ENCODE data around the gene IFT74.

Gene IFT74

DNA sequence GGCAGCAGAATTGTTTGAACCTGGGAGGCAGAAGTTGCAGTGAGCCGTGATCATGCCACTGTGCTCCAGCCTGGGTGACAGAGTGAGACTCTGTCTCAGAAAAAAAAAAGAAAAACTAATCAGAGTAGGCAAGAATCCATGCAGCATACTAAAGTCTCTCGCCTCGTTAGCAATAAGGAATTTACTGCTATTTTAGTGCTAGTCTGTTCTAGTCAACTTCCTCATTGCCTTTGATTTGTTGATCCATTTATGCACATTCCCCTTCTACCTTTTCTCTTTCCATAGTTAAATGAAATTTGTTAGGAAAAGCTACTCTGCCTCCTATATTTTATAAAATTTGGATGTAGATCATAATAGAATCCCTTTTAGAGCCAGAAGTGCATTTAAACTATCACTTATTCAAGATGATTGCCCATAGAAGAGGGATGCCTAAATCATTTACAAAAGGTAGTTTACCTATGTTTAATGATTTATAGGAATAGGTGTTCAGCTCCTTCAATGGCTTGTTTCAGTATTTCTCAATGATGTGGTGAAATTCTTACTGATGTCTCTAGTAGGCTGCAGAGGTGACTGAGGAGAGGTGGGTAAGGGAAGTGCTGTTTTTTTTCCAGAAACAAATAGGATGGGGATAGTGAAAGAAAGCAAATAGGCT, 47.3 kb downstream of the IFT74 start (continued):
- TF ChIP-seq, protein P1, sequence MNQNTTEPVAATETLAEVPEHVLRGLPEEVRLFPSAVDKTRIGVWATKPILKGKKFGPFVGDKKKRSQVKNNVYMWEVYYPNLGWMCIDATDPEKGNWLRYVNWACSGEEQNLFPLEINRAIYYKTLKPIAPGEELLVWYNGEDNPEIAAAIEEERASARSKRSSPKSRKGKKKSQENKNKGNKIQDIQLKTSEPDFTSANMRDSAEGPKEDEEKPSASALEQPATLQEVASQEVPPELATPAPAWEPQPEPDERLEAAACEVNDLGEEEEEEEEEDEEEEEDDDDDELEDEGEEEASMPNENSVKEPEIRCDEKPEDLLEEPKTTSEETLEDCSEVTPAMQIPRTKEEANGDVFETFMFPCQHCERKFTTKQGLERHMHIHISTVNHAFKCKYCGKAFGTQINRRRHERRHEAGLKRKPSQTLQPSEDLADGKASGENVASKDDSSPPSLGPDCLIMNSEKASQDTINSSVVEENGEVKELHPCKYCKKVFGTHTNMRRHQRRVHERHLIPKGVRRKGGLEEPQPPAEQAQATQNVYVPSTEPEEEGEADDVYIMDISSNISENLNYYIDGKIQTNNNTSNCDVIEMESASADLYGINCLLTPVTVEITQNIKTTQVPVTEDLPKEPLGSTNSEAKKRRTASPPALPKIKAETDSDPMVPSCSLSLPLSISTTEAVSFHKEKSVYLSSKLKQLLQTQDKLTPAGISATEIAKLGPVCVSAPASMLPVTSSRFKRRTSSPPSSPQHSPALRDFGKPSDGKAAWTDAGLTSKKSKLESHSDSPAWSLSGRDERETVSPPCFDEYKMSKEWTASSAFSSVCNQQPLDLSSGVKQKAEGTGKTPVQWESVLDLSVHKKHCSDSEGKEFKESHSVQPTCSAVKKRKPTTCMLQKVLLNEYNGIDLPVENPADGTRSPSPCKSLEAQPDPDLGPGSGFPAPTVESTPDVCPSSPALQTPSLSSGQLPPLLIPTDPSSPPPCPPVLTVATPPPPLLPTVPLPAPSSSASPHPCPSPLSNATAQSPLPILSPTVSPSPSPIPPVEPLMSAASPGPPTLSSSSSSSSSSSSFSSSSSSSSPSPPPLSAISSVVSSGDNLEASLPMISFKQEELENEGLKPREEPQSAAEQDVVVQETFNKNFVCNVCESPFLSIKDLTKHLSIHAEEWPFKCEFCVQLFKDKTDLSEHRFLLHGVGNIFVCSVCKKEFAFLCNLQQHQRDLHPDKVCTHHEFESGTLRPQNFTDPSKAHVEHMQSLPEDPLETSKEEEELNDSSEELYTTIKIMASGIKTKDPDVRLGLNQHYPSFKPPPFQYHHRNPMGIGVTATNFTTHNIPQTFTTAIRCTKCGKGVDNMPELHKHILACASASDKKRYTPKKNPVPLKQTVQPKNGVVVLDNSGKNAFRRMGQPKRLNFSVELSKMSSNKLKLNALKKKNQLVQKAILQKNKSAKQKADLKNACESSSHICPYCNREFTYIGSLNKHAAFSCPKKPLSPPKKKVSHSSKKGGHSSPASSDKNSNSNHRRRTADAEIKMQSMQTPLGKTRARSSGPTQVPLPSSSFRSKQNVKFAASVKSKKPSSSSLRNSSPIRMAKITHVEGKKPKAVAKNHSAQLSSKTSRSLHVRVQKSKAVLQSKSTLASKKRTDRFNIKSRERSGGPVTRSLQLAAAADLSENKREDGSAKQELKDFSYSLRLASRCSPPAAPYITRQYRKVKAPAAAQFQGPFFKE (tag by site-specific recombination; IDR thresholded peaks at IDR 0.05; ENCODE audit: borderline replicate concordance) = no peak
- no peak for TF ChIP-seq ZNF747 (tag by site-specific recombination; IDR thresholded peaks at IDR 0.05)
- no peak for TF ChIP-seq ZNF473 (tag by site-specific recombination; IDR thresholded peaks at IDR 0.05)

GRCh38 chr9:27005491-27005890, 49.3 kb downstream of the IFT74 start, which contains the start of gene LRRC19:
Gene LRRC19, minus strand, starts transcription at chr9:27005672. Its CDS starts 5,978 bp downstream, at chr9:26999694.
- Histone ChIP-seq H3K4me1 (ENCODE audit: control insufficient read depth, insufficient read depth, low read length) (no peaks in the 10 kb centered on the region), H3K4me3 (ENCODE audit: low read depth, low read length) (no peak within 1 kb of the TSS), H3K9me3 (ENCODE audit: control insufficient read depth, insufficient read depth, low read depth, low read length) (no peaks in the 10 kb centered on the region), H3K27ac (ENCODE audit: extremely low read depth, low read depth, low read length) (no peak within 1 kb of the TSS), H3K36me3 (ENCODE audit: control insufficient read depth in 2 of 2, insufficient read depth in 1 of 2, low read length in 2 of 2) (peaks cover 0 to 3% of the 10 kb centered on the region in 2 experiments; a peak in 1 of 3 replicates)
- ChIA-PET CTCF (no interaction called here), POLR2A (no interaction called here)
- no peak for TF ChIP-seq ZNF626 (tag by site-specific recombination; IDR thresholded peaks at IDR 0.05)
- TF ChIP-seq ZNF558 (tag by site-specific recombination; IDR thresholded peaks at IDR 0.05) = no peak
- TF ChIP-seq KLF9 (tag by site-specific recombination; IDR thresholded peaks at IDR 0.05; ENCODE audit: low read depth) = no peak
- no peak for TF ChIP-seq ZNF211 (tag by site-specific recombination; IDR thresholded peaks at IDR 0.05; ENCODE audit: low read depth)
- TF ChIP-seq ZNF549 (tag by site-specific recombination; IDR thresholded peaks at IDR 0.05) = no peak
- TF ChIP-seq ZNF561 (tag by site-specific recombination; IDR thresholded peaks at IDR 0.05; ENCODE audit: borderline replicate concordance) = no peak
- TF ChIP-seq ZEB2 (tag by site-specific recombination; IDR thresholded peaks at IDR 0.05) = no peak
- no peak for TF ChIP-seq ZNF548 (tag by site-specific recombination; IDR thresholded peaks at IDR 0.05)
- TF ChIP-seq SP2 (tag by site-specific recombination; IDR thresholded peaks at IDR 0.05) = no peak

- Histone ChIP-seq H3K4me1 (ENCODE audit: control insufficient read depth, insufficient read depth, low read length) (no peaks in the 10 kb centered on the region), H3K4me3 (ENCODE audit: low read depth, low read length) (no peak overlapping the region), H3K9me3 (ENCODE audit: control insufficient read depth, insufficient read depth, low read depth, low read length) (no peaks in the 10 kb centered on the region), H3K36me3 (ENCODE audit: control insufficient read depth in 2 of 2, insufficient read depth in 1 of 2, low read length in 2 of 2) (peaks cover 7 to 41% of the 10 kb centered on the region in 2 experiments; a peak in 2 of 3 replicates), H3K27ac (ENCODE audit: extremely low read depth, low read depth, low read length) (no peak overlapping the region)
- TF ChIP-seq ZNF214 (tag by site-specific recombination; IDR thresholded peaks at IDR 0.05; ENCODE audit: borderline replicate concordance) (no peak), YY1 (tag by site-specific recombination; IDR thresholded peaks at IDR 0.05) (no peak), ZNF324 (tag by site-specific recombination; IDR thresholded peaks at IDR 0.05) (no peak), ZNF391 (tag by site-specific recombination; IDR thresholded peaks at IDR 0.05; ENCODE audit: borderline replicate concordance, low read depth) (no peak), ZSCAN23 (tag by site-specific recombination; IDR thresholded peaks at IDR 0.05) (no peak), ZNF292 (tag by site-specific recombination; IDR thresholded peaks at IDR 0.05; ENCODE audit: borderline replicate concordance, low read depth) (no peak), ZNF629 (tag by site-specific recombination; IDR thresholded peaks at IDR 0.05) (no peak), ZNF621 (tag by site-specific recombination; IDR thresholded peaks at IDR 0.05) (no peak), ZSCAN30 (tag by site-specific recombination; IDR thresholded peaks at IDR 0.05) (no peak)
- POLR2A ChIA-PET = interaction anchor here (0.7 kb wide), 1 partner anchor 976 kb away, joined by 5 read pairs; no protein-coding TSS in a partner anchor
- CTCF ChIA-PET = interaction anchor here (1.3 kb wide), 1 partner anchor 11 kb away, joined by 3 read pairs; no protein-coding TSS in a partner anchor
Measured at GRCh38 chr9:27019589-27019988, 63.4 kb downstream of the IFT74 start.

Data from HEK293 (cell line).